ENCODE data around the gene FAM110D. TPM values are rescaled to one million over a fixed set of nuclear protein-coding genes. Genes with fewer than 3 reads are reported as not detected.

FAM110D gene
- total and polyA plus RNA-seq, 11 donors: 2.2 to 6.5 (median 3.2) TPM

GRCh38 chr1:26154750-26155149 is 4.1 kb upstream of the FAM110D start:
- Histone ChIP-seq H3K9me3 (no peaks in the 10 kb centered on the region), H3K36me3 (no peaks in the 10 kb centered on the region), H3K4me3 (peak overlapping the region in 1 of 12 donors; percentile 9), H3K27me3 (peaks cover 0 to 18% (median 0%) of the 10 kb centered on the region in 9 donors), H3K4me1 (peaks cover 6 to 60% (median 35%) of the 10 kb centered on the region in 12 donors), H3K27ac (peak overlapping the region; percentile 38 to 96 (median 83))
- TF ChIP-seq CTCF (IDR thresholded peaks at IDR 0.05) (no peak), POLR2A (IDR thresholded peaks at IDR 0.05) (no peak)
- ATAC-seq (peak in 2 of 4 donors; percentile 29 to 52), DNase-seq (peak in 1 of 5 donors; percentile 56)
- WGBS, 4 donors: 38 to 44% (median 40%) methylated on average over 9 of the region's 9 CpGs
- intact Hi-C loops (cut with DNase I): loop anchor here in 3 of 10 donors (5.0 to 10.0 kb wide), 3 partner anchors 117 to 250 kb away; partner anchors contain the start of genes EXTL1 (in 1 of the 3) and STMN1 (in 1 of the 3)

- Histone ChIP-seq H3K9me3 (no peaks in the 10 kb centered on the region), H3K27me3 (peaks cover 0 to 20% (median 0%) of the 10 kb centered on the region in 9 donors), H3K4me3 (peak overlapping the region in 10 of 12 donors; percentile 27 to 57 (median 42)), H3K4me1 (peaks cover 6 to 69% (median 39%) of the 10 kb centered on the region in 12 donors), H3K36me3 (no peaks in the 10 kb centered on the region), H3K27ac (peak overlapping the region; percentile 38 to 96 (median 84))
- 47 to 56% (median 53%) methylated on average over 16 to 21 of the region's 21 CpGs for WGBS, 4 donors
- peak in 1 of 5 donors; percentile 45 for DNase-seq
- peak; percentile 1 to 40 (median 26) for ATAC-seq
- intact Hi-C loops (cut with DNase I): loop anchor here in 3 of 10 donors (5.0 to 10.0 kb wide), 3 partner anchors 118 to 251 kb away; partner anchors contain the start of genes EXTL1 (in 1 of the 3) and STMN1 (in 1 of the 3)
- TF ChIP-seq CTCF (IDR thresholded peaks at IDR 0.05) (no peak), POLR2A (IDR thresholded peaks at IDR 0.05) (peak in 1 of 2 donors; percentile 8)
Measured at GRCh38 chr1:26155370-26156284, 3.3 kb upstream of the FAM110D start.

- intact Hi-C loops (cut with DNase I): loop anchor here in 3 of 10 donors (5.0 to 10.0 kb wide), 3 partner anchors 119 to 252 kb away; partner anchors contain the start of genes EXTL1 (in 1 of the 3) and STMN1 (in 1 of the 3)
- H3K4me1 ChIP-seq: peaks cover 6 to 77% (median 46%) of the 10 kb centered on the region in 12 donors
- no peaks in the 10 kb centered on the region for H3K36me3 ChIP-seq
- DNase-seq (peak in 4 of 5 donors; percentile 80 to 85 (median 81)), ATAC-seq (peak in 3 of 4 donors; percentile 4 to 53 (median 9))
- peak overlapping the region in 11 of 12 donors; percentile 23 to 57 (median 41) for H3K4me3 ChIP-seq
- 19 to 30% (median 24%) methylated on average over 8 to 12 of the region's 12 CpGs for WGBS, 4 donors
- H3K9me3 ChIP-seq: no peaks in the 10 kb centered on the region
- no peak for TF ChIP-seq CTCF (IDR thresholded peaks at IDR 0.05)
- no peak for TF ChIP-seq POLR2A (IDR thresholded peaks at IDR 0.05)
- H3K27ac ChIP-seq: peak overlapping the region; percentile 38 to 96 (median 84)
- peaks cover 0 to 28% (median 0%) of the 10 kb centered on the region in 9 donors for H3K27me3 ChIP-seq
Measured at GRCh38 chr1:26156285-26157038, 2.4 kb upstream of the FAM110D start.
